OCI-LY7 (cell line): ENCODE measurements around the gene SRC. TPM values are rescaled to one million over a fixed set of nuclear protein-coding genes. Genes with fewer than 3 reads are reported as not detected.

Experiments
- BruUV-seq: library from RNA; stranded (reverse); fragments of 400-500 nt; replicated peaks from 2 replicates; lab custom pipeline; 2021; lab: Mats Ljungman, UMichigan
- CTCF ChIA-PET: fragments of 300-600 bp; sonication (Branson Sonifier 250); formaldehyde crosslinking; loops from one replicate; lab custom pipeline; 2022; ENCODE audit warnings: antibody characterized with exemption; ENCODE audit not compliant: unreplicated experiment; lab: Charles Lee
- POLR2A ChIA-PET: fragments of 300-600 bp; sonication (Branson Sonifier 250); formaldehyde crosslinking; loops from one replicate; lab custom pipeline; 2022; ENCODE audit warnings: antibody characterized with exemption; lab: Charles Lee
- DNase-seq: peaks from one replicate; pipeline ENCODE4 v3.0.0-alpha.2; 2015; ENCODE audit warnings: low spot score
- H2AFZ ChIP-seq: fragments of 200-600 bp; sonication (generic), shearing (Covaris generic); 2 replicates; pipeline ENCODE4 v1.6.1; 2014; ENCODE audit warnings: mild to moderate bottlenecking, antibody characterized with exemption, low read length, moderate library complexity
- H3K27ac ChIP-seq: fragments of 200-600 bp; sonication (generic); 2 replicates; pipeline ENCODE4 v1.5.1; 2014; ENCODE audit warnings: mixed run types, low read depth, mild to moderate bottlenecking, moderate library complexity, low read length, inconsistent platforms; ENCODE audit not compliant: poor library complexity, severe bottlenecking
- H3K36me3 ChIP-seq: fragments of 200-600 bp; sonication (generic); 2 replicates; pipeline ENCODE4 v1.6.1; 2014; ENCODE audit warnings: mild to moderate bottlenecking, antibody characterized with exemption, low read length, moderate library complexity, mixed read lengths; ENCODE audit not compliant: insufficient read depth
- H3K4me1 ChIP-seq: fragments of 200-600 bp; sonication (generic); 2 replicates; pipeline ENCODE4 v1.5.1; 2014; ENCODE audit warnings: mild to moderate bottlenecking, low read length; ENCODE audit not compliant: insufficient read depth, poor library complexity, severe bottlenecking
- H3K4me2 ChIP-seq: fragments of 200-600 bp; sonication (generic); 2 replicates; pipeline ENCODE4 v1.6.1; 2014; ENCODE audit warnings: mild to moderate bottlenecking, low read length
- H3K4me3 ChIP-seq: fragments of 200-600 bp; sonication (generic); 2 replicates; pipeline ENCODE4 v1.5.1; 2014; ENCODE audit warnings: mild to moderate bottlenecking, low read depth, low read length; ENCODE audit not compliant: poor library complexity, severe bottlenecking
- H3K79me2 ChIP-seq: fragments of 200-600 bp; sonication (generic); 2 replicates; pipeline ENCODE4 v1.6.1; 2016; ENCODE audit warnings: low read depth, mild to moderate bottlenecking, low read length, moderate library complexity, mixed read lengths; ENCODE audit not compliant: insufficient read depth
- H3K9me2 ChIP-seq: fragments of 200-600 bp; sonication (generic); 2 replicates; pipeline ENCODE4 v1.6.1; 2016; ENCODE audit warnings: mild to moderate bottlenecking, low read length, mixed read lengths; ENCODE audit not compliant: insufficient read depth
- H3K9me3 ChIP-seq: fragments of 200-600 bp; sonication (generic); 2 replicates; pipeline ENCODE4 v1.6.1; 2014; ENCODE audit warnings: mild to moderate bottlenecking, mixed run types, low read length, mixed read lengths
- H4K20me1 ChIP-seq: fragments of 200-600 bp; sonication (generic); 2 replicates; pipeline ENCODE4 v1.6.1; 2014; ENCODE audit warnings: mild to moderate bottlenecking, antibody characterized with exemption, low read length, moderate library complexity, mixed read lengths; ENCODE audit not compliant: insufficient read depth
- CTCF ChIP-seq: fragments of 200-600 bp; sonication (generic); conservative IDR thresholded peaks from 2 replicates; pipeline ENCODE4 v1.5.1; 2014; ENCODE audit warnings: mild to moderate bottlenecking, antibody characterized with exemption, low read length, moderate library complexity, mixed read lengths
- EZH2phosphoT487 ChIP-seq: fragments of 200-600 bp; sonication (generic); IDR thresholded peaks from 2 replicates; pipeline ENCODE4 v1.6.1; 2018; ENCODE audit warnings: low read depth, borderline replicate concordance, mild to moderate bottlenecking, mixed run types, antibody characterized with exemption, low read length, moderate library complexity, mixed read lengths
- intact Hi-C: fragments of 100-400 bp; cut with micrococcal nuclease; formaldehyde crosslinking; loops from one replicate; pipeline ENCODE4 v1.10.0; 2022; ENCODE audit not compliant: unreplicated experiment
- total RNA-seq, 2 experiments: library from RNA; depleted of rRNA in 1 of 2; stranded (reverse); fragments of >200 nt in 1 of 2; shearing (Covaris generic) in 1 of 2; gene quantifications; 2 replicates each; pipeline ENCODE4 v1.2.3, GENCODE V29; 2014 to 2022

SRC gene
- total RNA-seq, 2 experiments from 2014 or later, result 0.72 to 3.7 TPM

- Histone ChIP-seq H4K20me1 (no peaks in the 10 kb centered on the region; the same call in 1 of the 2 replicates), H3K4me2 (no peak overlapping the region), H3K79me2 (no peaks in the 10 kb centered on the region), H3K9me2 (no peaks in the 10 kb centered on the region), H3K4me1 (peaks cover 24% of the 10 kb centered on the region), H3K4me3 (no peak overlapping the region), H3K36me3 (peaks cover 13% of the 10 kb centered on the region), H2AFZ (no peak overlapping the region), H3K9me3 (no peaks in the 10 kb centered on the region), H3K27ac (no peak overlapping the region)
- POLR2A ChIA-PET, result no interaction called here
- no TSS peak for BruUV-seq
- CTCF ChIA-PET, result no interaction called here
- intact Hi-C loops, result no loop called here
- no peak for DNase-seq
- no peak for TF ChIP-seq CTCF
- TF ChIP-seq EZH2phosphoT487, result no peak
Measured at GRCh38 chr20:37311710-37312355, 34.1 kb upstream of the SRC start.

GRCh38 chr20:37313546-37314091, 32.3 kb upstream of the SRC start:
- no peak overlapping the region for H3K4me3 ChIP-seq
- peaks cover 39% of the 10 kb centered on the region for H3K4me1 ChIP-seq
- H2AFZ ChIP-seq, result no peak overlapping the region
- H3K9me2 ChIP-seq, result no peaks in the 10 kb centered on the region
- no TSS peak for BruUV-seq
- no peaks in the 10 kb centered on the region for H4K20me1 ChIP-seq
- POLR2A ChIA-PET, result no interaction called here
- CTCF ChIA-PET, result no interaction called here
- DNase-seq, result no peak
- no peaks in the 10 kb centered on the region for H3K9me3 ChIP-seq
- TF ChIP-seq EZH2phosphoT487 (no peak), CTCF (no peak)
- peaks cover 20% of the 10 kb centered on the region; the same call in 1 of the 2 replicates for H3K36me3 ChIP-seq
- no peaks in the 10 kb centered on the region for H3K79me2 ChIP-seq
- no peak overlapping the region for H3K27ac ChIP-seq
- intact Hi-C loops, result no loop called here
- H3K4me2 ChIP-seq, result no peak overlapping the region

- intact Hi-C loops, result no loop called here
- Histone ChIP-seq H3K79me2 (no peaks in the 10 kb centered on the region), H2AFZ (no peak overlapping the region), H3K9me2 (no peaks in the 10 kb centered on the region), H3K9me3 (no peaks in the 10 kb centered on the region), H4K20me1 (no peaks in the 10 kb centered on the region), H3K36me3 (peaks cover 18% of the 10 kb centered on the region; the same call in 1 of the 2 replicates), H3K27ac (no peak overlapping the region), H3K4me3 (no peak overlapping the region), H3K4me1 (peaks cover 39% of the 10 kb centered on the region), H3K4me2 (no peak overlapping the region)
- no peak for DNase-seq
- POLR2A ChIA-PET, result no interaction called here
- CTCF ChIA-PET, result no interaction called here
- BruUV-seq, result no TSS peak
- no peak for TF ChIP-seq EZH2phosphoT487
- TF ChIP-seq CTCF, result no peak
Measured at GRCh38 chr20:37314099-37314498, 31.8 kb upstream of the SRC start.
